ENCODE measurements around the gene ISG15.

DNA sequence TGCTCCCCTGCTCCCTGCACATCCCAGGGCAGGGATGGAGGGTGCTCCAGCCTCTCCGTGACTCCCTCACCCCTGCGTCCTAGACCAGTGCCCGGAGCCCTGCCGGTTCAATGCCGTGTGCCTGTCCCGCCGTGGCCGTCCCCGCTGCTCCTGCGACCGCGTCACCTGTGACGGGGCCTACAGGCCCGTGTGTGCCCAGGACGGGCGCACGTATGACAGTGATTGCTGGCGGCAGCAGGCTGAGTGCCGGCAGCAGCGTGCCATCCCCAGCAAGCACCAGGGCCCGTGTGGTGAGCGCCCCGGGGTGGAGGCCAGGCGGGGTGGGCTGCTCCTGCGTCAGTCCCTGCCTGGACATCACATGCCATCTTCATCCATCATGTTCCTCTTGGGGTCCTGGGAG, 28.6 kb downstream of the ISG15 start:
- TF ChIP-seq EZH2phosphoT487 (IDR thresholded peaks at IDR 0.05; ENCODE audit: borderline replicate concordance, low read length) (no peak), EZH2 (IDR thresholded peaks at IDR 0.05; ENCODE audit: low read length, unreplicated experiment) (no peak), CTCF (conservative IDR thresholded peaks at IDR 0.05; ENCODE audit: low read depth, low read length) (no peak)

Data from PC-3 (cell line).